ENCODE results near the gene CELSR2.
A peak's percentile ranks its signal among the peaks of the same experiment; 100 is the strongest.

Gene CELSR2

GRCh38 chr1:109208394-109208793 is 40.9 kb upstream of the CELSR2 start:
- DNase-seq (ENCODE audit: low read depth): no peak
- no peak overlapping the region for H3K4me3 ChIP-seq (ENCODE audit: low read depth, low read length)
- TF ChIP-seq, protein P1, sequence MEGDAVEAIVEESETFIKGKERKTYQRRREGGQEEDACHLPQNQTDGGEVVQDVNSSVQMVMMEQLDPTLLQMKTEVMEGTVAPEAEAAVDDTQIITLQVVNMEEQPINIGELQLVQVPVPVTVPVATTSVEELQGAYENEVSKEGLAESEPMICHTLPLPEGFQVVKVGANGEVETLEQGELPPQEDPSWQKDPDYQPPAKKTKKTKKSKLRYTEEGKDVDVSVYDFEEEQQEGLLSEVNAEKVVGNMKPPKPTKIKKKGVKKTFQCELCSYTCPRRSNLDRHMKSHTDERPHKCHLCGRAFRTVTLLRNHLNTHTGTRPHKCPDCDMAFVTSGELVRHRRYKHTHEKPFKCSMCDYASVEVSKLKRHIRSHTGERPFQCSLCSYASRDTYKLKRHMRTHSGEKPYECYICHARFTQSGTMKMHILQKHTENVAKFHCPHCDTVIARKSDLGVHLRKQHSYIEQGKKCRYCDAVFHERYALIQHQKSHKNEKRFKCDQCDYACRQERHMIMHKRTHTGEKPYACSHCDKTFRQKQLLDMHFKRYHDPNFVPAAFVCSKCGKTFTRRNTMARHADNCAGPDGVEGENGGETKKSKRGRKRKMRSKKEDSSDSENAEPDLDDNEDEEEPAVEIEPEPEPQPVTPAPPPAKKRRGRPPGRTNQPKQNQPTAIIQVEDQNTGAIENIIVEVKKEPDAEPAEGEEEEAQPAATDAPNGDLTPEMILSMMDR (IDR thresholded peaks at IDR 0.05; ENCODE audit: low read depth, low read length): no peak
- no peak for TF ChIP-seq MAX (IDR thresholded peaks at IDR 0.05; ENCODE audit: low read depth, low read length)
- TF ChIP-seq POLR2A (IDR thresholded peaks at IDR 0.05; ENCODE audit: extremely low read depth, insufficient read length): no peak
- no peak for TF ChIP-seq MYC (IDR thresholded peaks at IDR 0.05; ENCODE audit: low read depth, low read length)

GRCh38 chr1:109208836-109209463 is 40.4 kb upstream of the CELSR2 start:
- TF ChIP-seq MAX (IDR thresholded peaks at IDR 0.05; ENCODE audit: low read depth, low read length) (no peak), POLR2A (IDR thresholded peaks at IDR 0.05; ENCODE audit: extremely low read depth, insufficient read length) (no peak), MYC (IDR thresholded peaks at IDR 0.05; ENCODE audit: low read depth, low read length) (no peak)
- TF ChIP-seq, protein P1 (IDR thresholded peaks at IDR 0.05; ENCODE audit: low read depth, low read length): no peak
- no peak overlapping the region for H3K4me3 ChIP-seq (ENCODE audit: low read depth, low read length)
- DNase-seq (ENCODE audit: low read depth): no peak

DNA sequence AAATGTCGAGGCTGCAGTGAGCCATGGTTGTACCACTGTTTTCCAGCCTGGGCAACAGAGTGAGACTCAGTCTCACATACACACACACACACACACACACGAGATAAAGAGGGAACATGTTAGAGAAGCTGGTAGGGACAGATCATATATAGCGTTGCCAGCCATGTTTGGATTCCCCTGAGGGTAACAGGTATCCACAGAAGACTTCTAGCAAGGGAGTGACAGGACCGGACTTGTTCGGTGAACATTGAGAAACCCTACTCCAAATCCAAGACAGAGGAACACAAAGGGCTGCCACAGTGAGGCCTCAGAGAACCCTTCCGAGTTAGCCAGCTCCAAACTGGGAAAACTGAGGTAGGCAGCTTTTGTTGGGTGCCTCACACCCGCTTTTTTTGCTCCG is 39.3 kb upstream of the CELSR2 start:
- DNase-seq (ENCODE audit: low read depth): no peak
- H3K4me3 ChIP-seq (ENCODE audit: low read depth, low read length): no peak overlapping the region
- no peak for TF ChIP-seq MAX (IDR thresholded peaks at IDR 0.05; ENCODE audit: low read depth, low read length)

GRCh38 chr1:109213345-109213823 is 36.0 kb upstream of the CELSR2 start:
- H3K4me3 ChIP-seq (ENCODE audit: low read depth, low read length): peak overlapping the region; percentile 50
- no peak for DNase-seq (ENCODE audit: low read depth)
- TF ChIP-seq, protein P1 (IDR thresholded peaks at IDR 0.05; ENCODE audit: low read depth, low read length): no peak
- TF ChIP-seq MAX (IDR thresholded peaks at IDR 0.05; ENCODE audit: low read depth, low read length) (no peak), MYC (IDR thresholded peaks at IDR 0.05; ENCODE audit: low read depth, low read length) (no peak), POLR2A (IDR thresholded peaks at IDR 0.05; ENCODE audit: extremely low read depth, insufficient read length) (no peak)

GRCh38 chr1:109213824-109214693 is 35.3 kb upstream of the CELSR2 start, which contains the start of gene SARS1:
SARS1 (plus strand) TSS chr1:109213918; CDS start chr1:109213993, 75 bp downstream.
- DNase-seq (ENCODE audit: low read depth): peak; percentile 88
- TF ChIP-seq POLR2A (IDR thresholded peaks at IDR 0.05; ENCODE audit: extremely low read depth, insufficient read length): peak; percentile 71
- 0 out of 2 replicates have a peak, but pooled peaks have one; percentile 10 for TF ChIP-seq MYC (IDR thresholded peaks at IDR 0.05; ENCODE audit: low read depth, low read length)
- peak; percentile 69; the same call in 1 of the 2 replicates for TF ChIP-seq MAX (IDR thresholded peaks at IDR 0.05; ENCODE audit: low read depth, low read length)
- TF ChIP-seq, protein P1 (IDR thresholded peaks at IDR 0.05; ENCODE audit: low read depth, low read length): no peak
- H3K4me3 ChIP-seq (ENCODE audit: low read depth, low read length): peak within 1 kb of the TSS; percentile 96

All from NB4 (cell line).